ENCODE measurements around the gene SYT13.

Gene SYT13

DNA sequence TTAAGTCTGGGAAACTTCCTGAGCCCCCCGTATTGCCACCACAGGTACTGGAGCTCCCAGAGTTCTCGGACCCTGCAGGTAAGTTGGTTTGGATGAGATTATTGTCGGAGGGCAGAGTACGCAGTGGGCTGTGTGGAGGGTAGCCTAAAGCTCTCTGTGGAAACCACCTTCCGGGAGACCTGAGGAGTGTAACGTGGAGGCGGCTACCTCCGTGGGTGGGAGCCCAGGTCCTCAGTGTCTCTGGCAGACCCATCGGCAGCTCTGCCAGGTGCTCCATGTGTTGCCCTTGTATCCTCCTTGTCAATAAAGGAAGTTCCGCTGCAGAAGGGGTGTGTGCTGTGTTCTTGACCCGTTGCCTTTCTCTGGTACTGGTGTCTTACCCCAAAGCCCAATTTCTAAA, 61.4 kb downstream of the SYT13 start:
- in situ Hi-C loops (cut with HindIII; ENCODE audit: low sequenced_read_pairs), result no loop called here

DNA sequence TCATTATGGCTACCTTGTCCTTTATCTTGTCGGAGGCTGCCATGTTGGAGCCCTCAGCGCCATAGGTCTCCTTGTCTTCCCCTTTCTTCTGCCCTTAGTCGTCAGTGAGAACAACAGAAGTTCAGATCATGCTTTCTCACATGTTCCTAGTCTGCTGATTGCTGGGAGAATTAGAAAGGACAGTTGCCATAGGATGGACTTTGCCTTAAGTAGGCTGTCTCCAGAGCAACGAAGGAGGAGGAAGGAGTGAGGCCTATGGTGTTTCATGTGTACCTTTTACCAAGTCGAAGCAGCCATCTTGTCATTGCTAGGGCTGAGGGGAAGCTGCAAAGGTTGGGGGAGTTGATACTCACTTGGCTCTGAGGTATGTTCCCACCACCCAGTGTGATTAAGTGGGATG, 62.6 kb downstream of the SYT13 start:
- in situ Hi-C loops (cut with HindIII; ENCODE audit: low sequenced_read_pairs), result no loop called here

DNA sequence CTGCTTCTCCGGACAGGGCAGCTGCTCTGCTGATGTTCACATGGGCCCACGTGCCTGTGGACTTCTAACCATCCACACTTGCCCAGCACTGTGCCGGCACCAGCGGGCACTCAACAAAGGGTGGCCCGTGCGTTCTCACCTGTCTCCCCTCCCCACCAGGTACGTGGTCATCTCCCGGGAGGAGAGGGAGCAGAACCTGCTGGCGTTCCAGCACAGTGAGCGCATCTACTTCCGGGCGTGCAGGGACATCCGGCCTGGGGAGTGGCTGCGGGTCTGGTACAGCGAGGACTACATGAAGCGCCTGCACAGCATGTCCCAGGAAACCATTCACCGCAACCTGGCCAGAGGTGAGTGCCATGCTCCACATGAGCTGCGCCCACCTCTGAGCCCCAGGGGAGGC, 66.7 kb downstream of the SYT13 start:
- in situ Hi-C loops (cut with HindIII; ENCODE audit: low sequenced_read_pairs), result no loop called here

DNA sequence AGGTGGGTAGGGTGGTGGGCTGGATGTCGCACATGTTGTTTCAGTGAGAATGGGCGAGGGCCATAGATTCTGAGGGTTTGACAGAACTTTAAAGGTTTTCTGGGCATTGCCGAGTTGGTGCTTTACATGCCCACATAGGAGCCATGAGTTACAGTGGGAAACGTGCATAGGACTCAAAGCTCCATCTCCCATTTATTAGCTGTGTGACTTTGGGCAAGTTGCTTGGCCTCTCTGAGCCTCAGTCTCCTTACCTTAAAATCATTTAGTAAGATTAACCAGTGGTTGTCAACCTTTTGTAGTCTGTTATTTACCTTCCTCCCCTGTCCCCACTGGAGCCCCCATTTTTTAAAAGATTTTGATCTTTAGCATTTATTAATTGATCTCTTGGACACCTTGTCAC, 67.4 kb downstream of the SYT13 start:
- in situ Hi-C loops (cut with HindIII; ENCODE audit: low sequenced_read_pairs), result no loop called here

DNA sequence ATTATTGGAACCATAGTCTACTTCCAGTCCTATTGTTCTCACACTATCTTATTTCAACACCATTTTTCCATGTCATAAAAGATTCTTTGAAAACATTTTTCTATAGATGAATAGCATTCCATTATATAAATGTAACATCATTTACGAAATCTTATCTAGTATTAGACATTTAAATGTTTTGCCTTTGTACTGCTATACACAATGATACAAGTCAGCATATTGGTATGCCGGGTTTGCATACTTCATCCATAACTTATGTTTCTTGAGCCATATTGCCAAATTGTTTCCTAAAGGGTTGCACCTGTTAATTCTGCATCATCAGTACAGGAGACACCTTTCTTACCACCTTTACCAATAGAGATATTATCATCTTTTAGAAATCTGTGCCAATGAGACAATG, 68.2 kb downstream of the SYT13 start:
- in situ Hi-C loops (cut with HindIII; ENCODE audit: low sequenced_read_pairs), result no loop called here

DNA sequence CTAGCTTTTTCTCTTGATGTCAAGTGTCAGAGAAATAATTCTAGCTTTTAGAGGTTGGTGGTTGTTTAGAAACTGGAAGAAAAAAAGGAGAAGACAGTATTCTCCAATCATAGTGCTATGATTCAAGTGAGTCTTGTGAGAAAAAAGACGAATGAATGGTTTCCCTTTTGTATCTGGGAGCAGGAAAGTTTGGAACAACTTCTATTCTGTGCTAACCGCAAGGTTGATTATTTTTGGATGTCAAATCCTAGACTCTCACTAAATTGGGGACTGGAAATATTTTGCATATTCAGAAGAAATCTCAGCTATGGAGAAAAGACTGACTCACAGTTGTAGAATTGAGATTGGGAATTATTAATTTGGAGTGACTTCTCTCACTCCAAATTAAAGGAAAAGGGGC, 69.2 kb downstream of the SYT13 start:
- in situ Hi-C loops (cut with HindIII; ENCODE audit: low sequenced_read_pairs), result no loop called here

DNA sequence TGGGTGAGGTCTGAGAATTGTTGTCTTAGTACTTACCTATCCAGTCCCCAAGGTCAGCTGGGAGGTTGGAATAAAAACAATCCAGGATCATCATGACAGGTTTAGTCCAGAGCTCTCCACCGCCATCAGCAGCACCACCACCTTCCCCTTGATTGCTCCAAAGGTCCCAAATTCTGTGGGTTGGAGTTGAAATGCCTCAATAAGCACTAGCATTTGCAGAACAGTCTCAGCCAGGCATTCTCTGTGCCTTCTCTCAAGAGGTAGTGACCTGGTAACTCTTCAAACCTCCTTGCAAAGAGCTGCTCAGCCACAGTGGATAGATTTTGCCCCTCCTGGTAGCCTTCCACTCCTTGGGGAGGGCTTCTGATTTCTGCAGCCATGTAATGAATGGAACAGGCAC, 70.1 kb downstream of the SYT13 start:
- in situ Hi-C loops (cut with HindIII; ENCODE audit: low sequenced_read_pairs), result no loop called here

DNA sequence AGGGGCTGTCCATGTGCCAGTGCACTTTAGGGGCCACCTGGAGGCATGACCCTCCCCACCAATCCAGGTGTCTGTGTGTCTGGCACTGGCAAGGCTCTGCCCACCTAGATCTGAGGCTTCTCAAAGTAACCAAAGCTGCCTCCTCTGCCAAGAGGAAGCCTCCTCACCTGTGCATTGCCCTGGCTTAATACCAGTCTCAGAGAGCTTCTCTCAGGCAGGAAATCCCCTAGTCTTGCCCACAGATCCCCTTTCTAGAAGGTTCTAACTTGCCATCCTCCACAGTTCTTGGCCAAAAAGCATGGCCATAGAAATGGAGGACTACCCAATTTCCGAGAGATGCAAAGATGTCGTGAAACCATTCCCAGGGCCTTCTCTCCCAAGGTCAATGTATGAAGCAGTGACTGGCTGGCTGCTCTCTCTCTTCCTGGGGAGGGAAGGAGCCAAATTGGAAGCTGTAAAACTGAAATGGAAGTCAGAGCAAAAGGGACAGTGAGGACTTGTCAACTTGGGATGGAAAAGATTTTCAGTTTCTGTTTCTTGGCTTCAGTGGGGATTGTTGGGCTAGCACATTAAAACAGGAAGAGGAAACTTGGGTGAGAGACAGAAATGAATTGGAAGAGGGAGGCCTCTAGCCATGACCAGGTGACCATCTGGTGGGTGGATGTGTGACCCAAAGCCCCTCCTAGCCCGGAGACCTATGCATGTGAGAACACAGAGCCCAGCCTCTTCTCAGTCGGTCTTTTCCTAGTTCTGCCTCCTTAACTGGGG, 70.9 kb downstream of the SYT13 start:
- in situ Hi-C loops (cut with HindIII; ENCODE audit: low sequenced_read_pairs), result no loop called here

DNA sequence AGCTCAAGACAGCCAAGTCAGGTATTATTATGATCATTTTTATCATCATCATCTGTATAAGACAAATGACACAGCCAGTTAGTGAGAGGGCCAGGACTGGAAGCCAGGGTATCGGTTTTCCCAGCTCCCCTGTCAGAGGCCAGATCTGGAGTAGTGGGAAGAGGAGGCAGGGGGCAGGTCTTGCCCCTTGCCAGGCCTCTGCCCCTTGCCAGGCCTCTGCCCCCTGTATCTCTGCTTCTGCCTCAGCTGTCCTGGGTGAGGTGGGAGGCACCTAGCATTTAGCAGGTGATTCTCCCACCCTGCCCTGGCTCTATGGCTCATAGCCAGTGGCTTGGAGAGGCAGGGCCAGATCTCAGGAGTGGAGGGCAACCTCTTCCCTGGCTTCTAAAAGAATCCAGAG, 72.4 kb downstream of the SYT13 start:
- in situ Hi-C loops (cut with HindIII; ENCODE audit: low sequenced_read_pairs), result no loop called here

DNA sequence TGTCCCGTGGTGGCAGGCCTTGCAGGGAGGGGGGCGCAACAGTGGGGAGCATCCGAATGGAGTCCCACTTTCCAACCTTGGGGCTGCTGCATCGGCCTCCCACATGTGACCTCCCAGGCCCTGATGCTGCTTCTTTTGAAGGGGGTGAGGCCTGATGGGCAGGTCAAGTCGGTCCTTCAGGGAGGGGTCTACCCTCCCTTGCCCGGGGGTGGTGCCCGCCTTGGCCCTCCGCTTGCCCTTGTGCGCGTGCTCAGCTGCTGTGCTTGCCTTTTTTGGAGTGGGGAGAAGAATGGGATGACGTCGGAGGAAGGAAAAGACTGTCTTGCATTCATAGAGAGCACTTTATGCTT, 72.8 kb downstream of the SYT13 start:
- in situ Hi-C loops (cut with HindIII; ENCODE audit: low sequenced_read_pairs), result no loop called here

DNA sequence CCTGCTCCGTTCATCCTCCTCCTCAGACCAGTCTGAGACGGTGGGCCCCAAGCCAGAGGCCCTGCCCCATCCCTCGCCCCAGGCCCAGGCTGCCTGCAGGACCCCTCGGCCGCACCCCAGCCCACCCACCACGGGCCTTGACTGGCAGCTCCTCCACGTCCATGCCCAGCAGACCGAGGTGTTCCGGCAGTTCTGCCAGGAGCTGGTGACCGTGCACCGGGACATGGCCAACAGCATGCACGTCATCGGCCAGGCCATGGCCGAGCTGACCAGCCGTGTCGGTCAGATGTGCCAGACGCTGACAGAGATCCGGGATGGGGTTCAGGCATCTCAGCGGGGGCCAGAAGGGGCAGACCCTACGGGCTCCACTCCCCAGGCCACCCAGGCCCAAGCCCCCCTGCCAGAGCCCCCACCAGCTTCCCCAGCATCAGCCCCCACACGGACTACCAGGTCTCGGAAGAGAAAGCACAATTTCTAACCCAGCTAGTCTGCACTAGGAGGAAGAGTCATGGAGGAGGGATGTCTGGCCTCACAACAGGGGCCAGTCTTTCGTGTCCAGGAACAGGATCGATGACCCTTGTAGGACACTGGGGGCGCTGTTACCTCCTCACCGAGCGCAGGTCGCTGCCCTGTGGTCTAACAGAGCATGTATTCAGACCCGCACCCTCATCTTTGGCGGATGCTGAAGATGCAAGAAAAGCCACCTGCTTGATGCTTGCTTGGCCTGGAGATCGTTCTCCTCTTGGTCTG, 73.4 kb downstream of the SYT13 start:
- in situ Hi-C loops (cut with HindIII; ENCODE audit: low sequenced_read_pairs), result no loop called here

DNA sequence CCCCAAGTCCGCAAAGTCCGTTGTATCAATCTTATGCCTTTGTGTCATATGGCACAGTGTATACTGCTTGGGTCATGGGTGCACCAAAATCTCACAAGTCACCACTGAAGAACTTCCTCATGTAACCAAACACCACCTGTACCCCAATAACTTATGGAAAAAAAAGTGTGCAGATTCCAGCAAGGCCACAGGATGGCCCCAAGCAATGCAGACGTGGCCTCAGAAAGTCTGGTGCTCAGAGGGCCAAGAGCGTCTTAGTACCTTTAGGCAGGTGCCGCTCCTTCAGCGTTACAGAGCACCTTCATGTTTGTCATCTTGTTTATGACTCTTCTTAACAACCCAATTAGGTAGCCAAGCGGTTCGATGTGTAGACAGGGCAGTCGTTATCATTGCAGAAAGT, 74.4 kb downstream of the SYT13 start:
- in situ Hi-C loops (cut with HindIII; ENCODE audit: low sequenced_read_pairs), result no loop called here

DNA sequence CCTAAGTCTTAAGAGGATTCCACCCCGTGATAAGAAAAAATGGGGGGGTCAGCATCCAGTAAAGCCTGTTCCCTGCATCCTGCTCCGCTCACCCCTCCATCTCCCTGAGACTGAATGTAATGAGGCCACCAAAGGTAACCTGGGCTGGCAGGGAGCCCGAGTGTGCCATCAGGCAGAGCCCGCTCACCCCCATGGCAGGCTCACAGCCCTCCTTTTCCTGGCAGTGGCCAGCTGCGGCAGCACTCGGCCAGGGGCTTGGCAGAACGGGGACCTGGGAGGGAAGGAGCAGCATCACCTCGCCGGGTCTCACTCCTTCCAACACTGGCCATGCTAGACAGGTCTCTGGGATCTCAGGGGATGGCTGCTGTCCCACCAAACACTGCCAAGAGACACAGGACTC, 75.3 kb downstream of the SYT13 start:
- in situ Hi-C loops (cut with HindIII; ENCODE audit: low sequenced_read_pairs), result no loop called here

DNA sequence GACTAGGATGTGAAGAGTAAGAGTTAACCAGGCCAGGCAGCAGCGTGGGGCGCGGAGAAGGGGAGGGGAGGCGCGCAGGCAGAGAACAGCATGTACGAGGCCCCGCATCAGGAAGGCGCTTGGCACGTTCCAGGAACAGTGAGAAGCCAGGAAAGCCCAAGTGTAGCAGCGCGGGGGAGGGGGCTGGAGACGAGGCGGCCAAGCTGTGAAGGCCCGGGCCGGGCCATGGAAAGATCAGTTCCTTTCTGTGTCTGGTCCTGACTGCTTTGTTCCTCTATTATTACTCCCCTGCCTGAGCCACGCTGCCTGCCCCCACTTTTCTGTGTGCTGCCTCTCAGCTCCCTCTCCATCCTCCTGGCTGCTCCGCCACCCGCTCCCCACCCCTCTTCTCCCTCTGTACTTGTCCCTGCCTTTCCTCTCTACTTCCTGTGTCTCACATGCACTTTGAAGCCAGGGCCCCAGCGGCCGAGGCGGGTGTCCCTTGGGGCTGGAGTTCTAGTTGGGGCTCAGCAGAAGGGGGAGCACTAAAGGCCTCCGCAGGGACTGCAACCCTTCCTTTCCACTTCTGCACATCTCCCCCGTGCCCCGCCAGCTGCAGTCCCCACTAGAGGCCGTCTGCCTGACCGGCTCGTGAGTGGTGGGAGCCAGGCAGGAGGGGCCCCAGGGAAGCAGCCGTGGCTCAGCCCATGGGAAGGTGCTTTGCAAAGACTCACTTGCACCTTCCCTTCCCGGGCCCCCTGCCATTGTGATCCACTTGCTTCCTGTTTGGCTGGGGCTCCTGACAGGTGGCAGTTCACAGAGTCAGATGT, 76.0 kb downstream of the SYT13 start:
- in situ Hi-C loops (cut with HindIII; ENCODE audit: low sequenced_read_pairs), result no loop called here

DNA sequence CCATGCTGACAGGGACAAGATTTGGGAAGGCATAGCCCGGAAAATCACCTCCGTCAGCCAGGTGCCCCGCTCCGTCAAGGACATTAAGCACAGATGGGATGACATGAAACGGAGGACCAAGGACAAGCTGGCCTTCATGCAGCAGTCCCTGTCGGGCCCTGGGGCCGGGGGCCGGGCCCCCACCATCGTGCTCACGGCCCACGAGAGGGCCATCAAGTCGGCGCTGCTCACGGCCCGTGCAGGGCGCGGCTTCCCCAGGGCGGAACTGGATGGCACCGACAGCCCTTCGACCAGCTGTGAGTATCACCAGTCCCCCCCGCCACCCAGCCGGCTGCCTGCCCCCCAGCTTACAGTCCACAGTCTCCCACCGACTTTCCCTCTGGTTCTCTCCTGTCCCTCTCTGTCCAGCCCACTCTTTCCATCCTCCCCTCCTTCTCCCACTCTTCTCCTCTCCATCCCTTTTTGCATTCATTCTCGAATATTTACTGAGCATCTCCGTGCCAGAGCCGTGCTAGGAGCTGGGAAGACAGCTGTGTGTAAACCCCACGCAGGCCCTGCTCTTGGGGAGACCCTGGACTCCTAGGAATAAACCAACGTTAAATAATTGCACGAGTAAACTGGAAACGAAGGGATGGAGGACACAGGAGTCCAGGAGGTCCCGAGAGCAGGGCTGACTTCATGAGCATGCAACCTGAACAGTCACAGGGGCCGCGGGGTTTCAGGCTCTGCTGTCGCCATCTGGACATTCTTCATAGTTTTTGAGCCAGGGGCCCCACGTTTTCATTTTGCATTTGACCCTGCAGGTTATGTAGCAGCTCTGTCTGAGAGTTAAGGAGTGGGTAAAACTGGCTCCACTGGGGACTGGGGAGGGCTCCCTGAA, 76.9 kb downstream of the SYT13 start:
- in situ Hi-C loops (cut with HindIII; ENCODE audit: low sequenced_read_pairs), result no loop called here

DNA sequence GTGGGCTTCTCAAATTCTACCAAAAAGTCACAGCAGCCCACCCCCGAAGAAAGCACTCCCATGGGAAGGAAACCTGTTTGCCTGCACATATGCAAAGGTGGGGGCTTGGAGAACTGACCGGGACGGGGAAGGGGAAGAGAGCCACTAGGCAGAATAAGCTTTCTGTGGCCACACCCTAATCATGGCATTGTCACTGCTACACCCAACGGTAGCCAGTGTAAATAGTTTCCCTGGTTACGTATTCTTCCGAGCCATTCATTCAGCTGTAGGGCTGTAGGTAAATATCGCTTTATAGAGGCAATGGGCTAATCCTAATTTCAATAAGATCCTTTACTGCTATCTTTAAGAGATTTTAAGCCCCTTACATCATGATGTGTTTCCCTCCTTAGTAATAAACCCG, 78.0 kb downstream of the SYT13 start:
- in situ Hi-C loops (cut with HindIII; ENCODE audit: low sequenced_read_pairs), result no loop called here

DNA sequence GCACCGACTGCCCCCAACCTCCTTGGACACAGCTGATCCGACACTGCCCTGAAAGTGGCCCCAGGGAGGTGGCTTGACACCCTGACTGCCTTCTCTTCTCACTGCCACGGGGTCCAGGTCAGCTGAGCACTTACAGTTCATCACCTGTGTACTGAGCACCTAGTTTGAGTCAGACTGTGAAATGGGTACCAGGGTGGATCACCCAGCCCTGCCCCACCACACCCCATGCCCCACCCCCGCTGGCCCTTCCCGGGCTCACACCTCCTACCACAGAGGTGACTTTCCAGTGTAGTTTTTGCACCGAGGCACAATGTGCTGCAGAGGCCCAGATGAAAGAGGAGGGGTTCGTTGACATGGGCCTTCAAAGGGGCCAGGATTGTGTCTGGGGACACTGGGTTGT, 80.2 kb downstream of the SYT13 start:
- in situ Hi-C loops (cut with HindIII; ENCODE audit: low sequenced_read_pairs), result no loop called here

DNA sequence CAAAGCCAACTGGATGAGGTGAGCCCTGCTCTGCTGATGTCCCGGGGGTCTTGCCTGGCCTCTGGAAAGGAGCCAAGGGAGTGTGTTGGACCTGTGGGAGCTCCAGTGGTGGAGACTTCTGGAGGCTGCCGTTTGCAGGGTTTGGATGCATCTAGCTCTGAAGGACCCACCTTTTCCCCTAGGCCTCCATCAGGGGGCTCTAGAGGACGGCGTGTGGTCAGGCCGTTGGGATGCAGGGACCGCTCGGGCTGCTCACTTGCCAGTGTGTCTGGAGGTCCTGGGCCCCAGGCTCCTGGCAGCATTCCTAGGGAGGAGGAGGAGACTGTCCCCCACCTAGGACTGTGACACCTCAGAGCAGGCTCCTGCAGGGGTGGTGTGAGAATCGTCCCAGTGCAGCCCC, 81.4 kb downstream of the SYT13 start:
- in situ Hi-C loops (cut with HindIII; ENCODE audit: low sequenced_read_pairs), result no loop called here

DNA sequence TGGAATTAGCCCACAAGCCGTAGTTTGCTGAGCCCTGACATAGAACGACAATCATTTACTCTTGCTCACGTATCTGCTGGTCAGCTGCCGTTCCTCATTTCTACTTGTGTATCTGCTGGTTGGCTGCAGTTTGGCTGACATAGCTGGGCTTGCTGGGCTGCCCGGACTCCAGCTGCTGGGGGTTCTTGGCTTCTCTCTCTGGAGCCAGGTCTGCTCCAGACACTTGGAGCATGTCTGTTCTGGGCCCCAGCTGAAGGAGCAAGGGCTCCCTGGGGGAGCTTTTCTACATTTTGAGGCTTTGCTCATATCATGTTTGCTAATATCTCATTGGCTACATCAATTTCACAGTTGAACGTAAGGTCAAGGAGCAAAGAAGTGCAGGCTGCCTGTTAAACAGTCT, 92.4 kb downstream of the SYT13 start:
- in situ Hi-C loops (cut with HindIII; ENCODE audit: low sequenced_read_pairs), result no loop called here
